ENCODE results near the gene PPP2R2C. TPM values are rescaled to one million over a fixed set of nuclear protein-coding genes. Genes with fewer than 3 reads are reported as not detected.

PPP2R2C gene
- polyA plus RNA-seq, 1 donor from 2014 or later, result 34.4 TPM

DNA sequence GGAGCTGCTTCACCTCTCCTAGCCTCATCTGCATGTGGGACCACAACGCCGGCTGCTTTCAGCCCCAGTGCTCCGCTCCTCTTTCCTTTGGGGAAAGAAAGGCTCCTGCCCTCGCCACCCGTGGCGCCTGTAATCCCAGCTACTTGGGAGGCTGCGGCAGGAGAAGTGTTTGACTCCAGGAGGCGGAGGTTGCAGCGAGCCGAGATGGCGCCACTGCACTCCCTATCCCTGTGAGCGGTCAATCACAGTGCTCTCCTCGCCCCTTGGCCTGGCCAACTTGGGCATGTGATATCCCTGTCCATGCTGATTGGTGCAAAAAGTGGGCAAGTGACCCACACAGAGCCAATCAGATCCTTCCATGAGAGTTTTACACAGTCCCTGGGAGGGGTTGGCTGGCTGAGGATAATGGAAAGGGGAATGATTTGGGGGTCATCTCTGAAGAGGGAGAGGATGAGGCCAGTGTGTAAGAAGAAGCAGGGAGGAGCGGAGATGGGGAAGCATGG is 146.6 kb downstream of the PPP2R2C start:
- Histone ChIP-seq H3K9me3 (ENCODE audit: low read length) (no peaks in the 10 kb centered on the region), H2AFZ (ENCODE audit: low read depth, low read length) (no peak overlapping the region), H3K79me2 (replicated peaks; ENCODE audit: insufficient read depth, low read length) (no peaks in the 10 kb centered on the region), H3K27me3 (ENCODE audit: insufficient read depth, low read depth, low read length) (no peaks in the 10 kb centered on the region), H3K4me2 (ENCODE audit: low read length) (no peak overlapping the region), H3K27ac (ENCODE audit: low read length) (no peak overlapping the region), H3K4me3 (ENCODE audit: low read length) (no peak overlapping the region), H4K20me1 (ENCODE audit: insufficient read depth) (no peaks in the 10 kb centered on the region), H3K9me2 (ENCODE audit: insufficient read depth, low read length) (no peaks in the 10 kb centered on the region), H3F3A (ENCODE audit: insufficient read depth, low read length, poor library complexity, severe bottlenecking) (no peaks in the 10 kb centered on the region), H3K36me3 (ENCODE audit: insufficient read depth, low read length) (peaks cover 15% of the 10 kb centered on the region), H3K9ac (ENCODE audit: low read length) (no peak overlapping the region)
- TF ChIP-seq RAD21 (conservative IDR thresholded peaks at IDR 0.05) (no peak), TAF1 (IDR thresholded peaks at IDR 0.05; ENCODE audit: low read depth) (no peak), SMC3 (conservative IDR thresholded peaks at IDR 0.05; ENCODE audit: poor library complexity) (no peak), MXI1 (conservative IDR thresholded peaks at IDR 0.05; ENCODE audit: poor library complexity, severe bottlenecking) (no peak), EP300 (conservative IDR thresholded peaks at IDR 0.05; ENCODE audit: poor library complexity, severe bottlenecking) (no peak), CTCF (IDR thresholded peaks at IDR 0.05; ENCODE audit: poor library complexity, severe bottlenecking) (no peak), POLR2AphosphoS5 (IDR thresholded peaks at IDR 0.05) (no peak)

DNA sequence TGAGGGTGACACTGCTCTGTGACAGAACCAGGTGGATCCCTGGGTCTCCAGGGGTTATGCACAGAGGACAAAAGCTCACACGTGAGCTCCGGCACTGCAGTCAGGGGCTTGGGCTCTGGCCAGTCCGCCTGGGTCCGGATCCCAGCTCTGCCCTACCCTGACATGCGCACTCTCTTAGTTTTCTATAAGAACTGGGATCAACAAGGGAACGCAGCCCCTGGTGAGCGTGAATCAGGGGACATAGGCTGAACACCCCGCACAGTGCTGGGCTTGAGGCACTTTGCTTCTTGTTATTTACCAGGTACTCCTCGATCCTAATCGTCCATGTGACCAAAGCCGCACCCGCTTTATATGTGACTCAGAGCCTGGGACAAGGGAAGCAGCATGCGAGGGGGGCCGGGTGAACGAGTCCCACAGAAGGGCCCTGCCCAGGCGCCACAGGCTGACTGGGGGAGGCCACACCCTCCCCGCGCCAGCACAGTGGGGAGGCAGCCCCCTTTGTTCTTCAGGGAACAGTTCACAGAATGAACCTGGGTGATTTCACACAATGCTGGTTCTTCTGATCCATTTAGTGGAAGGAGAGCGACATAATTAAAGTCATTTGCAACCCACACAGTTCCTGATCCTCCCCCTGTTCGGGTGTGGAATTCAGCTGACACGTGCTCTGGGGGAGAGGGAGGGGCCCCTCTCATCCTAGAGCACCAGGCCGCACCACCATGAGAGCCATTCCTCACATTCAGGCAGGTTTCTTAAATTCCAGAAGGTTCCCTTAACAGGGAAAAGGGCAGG is 147.2 kb downstream of the PPP2R2C start:
- H3K36me3 ChIP-seq (ENCODE audit: insufficient read depth, low read length), result peaks cover 15% of the 10 kb centered on the region
- no peak overlapping the region for H3K9ac ChIP-seq (ENCODE audit: low read length)
- no peaks in the 10 kb centered on the region for H3F3A ChIP-seq (ENCODE audit: insufficient read depth, low read length, poor library complexity, severe bottlenecking)
- no peak overlapping the region for H3K4me3 ChIP-seq (ENCODE audit: low read length)
- no peaks in the 10 kb centered on the region for H3K27me3 ChIP-seq (ENCODE audit: insufficient read depth, low read depth, low read length)
- H3K9me3 ChIP-seq (ENCODE audit: low read length), result peaks cover under 1% of the 10 kb centered on the region
- H4K20me1 ChIP-seq (ENCODE audit: insufficient read depth), result no peaks in the 10 kb centered on the region
- no peaks in the 10 kb centered on the region for H3K79me2 ChIP-seq (replicated peaks; ENCODE audit: insufficient read depth, low read length)
- no peak overlapping the region for H2AFZ ChIP-seq (ENCODE audit: low read depth, low read length)
- TF ChIP-seq CTCF (IDR thresholded peaks at IDR 0.05; ENCODE audit: poor library complexity, severe bottlenecking), result no peak
- no peak for TF ChIP-seq TAF1 (IDR thresholded peaks at IDR 0.05; ENCODE audit: low read depth)
- TF ChIP-seq, protein P1, sequence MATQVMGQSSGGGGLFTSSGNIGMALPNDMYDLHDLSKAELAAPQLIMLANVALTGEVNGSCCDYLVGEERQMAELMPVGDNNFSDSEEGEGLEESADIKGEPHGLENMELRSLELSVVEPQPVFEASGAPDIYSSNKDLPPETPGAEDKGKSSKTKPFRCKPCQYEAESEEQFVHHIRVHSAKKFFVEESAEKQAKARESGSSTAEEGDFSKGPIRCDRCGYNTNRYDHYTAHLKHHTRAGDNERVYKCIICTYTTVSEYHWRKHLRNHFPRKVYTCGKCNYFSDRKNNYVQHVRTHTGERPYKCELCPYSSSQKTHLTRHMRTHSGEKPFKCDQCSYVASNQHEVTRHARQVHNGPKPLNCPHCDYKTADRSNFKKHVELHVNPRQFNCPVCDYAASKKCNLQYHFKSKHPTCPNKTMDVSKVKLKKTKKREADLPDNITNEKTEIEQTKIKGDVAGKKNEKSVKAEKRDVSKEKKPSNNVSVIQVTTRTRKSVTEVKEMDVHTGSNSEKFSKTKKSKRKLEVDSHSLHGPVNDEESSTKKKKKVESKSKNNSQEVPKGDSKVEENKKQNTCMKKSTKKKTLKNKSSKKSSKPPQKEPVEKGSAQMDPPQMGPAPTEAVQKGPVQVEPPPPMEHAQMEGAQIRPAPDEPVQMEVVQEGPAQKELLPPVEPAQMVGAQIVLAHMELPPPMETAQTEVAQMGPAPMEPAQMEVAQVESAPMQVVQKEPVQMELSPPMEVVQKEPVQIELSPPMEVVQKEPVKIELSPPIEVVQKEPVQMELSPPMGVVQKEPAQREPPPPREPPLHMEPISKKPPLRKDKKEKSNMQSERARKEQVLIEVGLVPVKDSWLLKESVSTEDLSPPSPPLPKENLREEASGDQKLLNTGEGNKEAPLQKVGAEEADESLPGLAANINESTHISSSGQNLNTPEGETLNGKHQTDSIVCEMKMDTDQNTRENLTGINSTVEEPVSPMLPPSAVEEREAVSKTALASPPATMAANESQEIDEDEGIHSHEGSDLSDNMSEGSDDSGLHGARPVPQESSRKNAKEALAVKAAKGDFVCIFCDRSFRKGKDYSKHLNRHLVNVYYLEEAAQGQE (IDR thresholded peaks at IDR 0.05; ENCODE audit: borderline replicate concordance), result no peak
- TF ChIP-seq RAD21 (conservative IDR thresholded peaks at IDR 0.05), result no peak
- no peak for TF ChIP-seq EZH2 (IDR thresholded peaks at IDR 0.05; ENCODE audit: borderline replicate concordance, insufficient read depth, low read length, poor library complexity, severe bottlenecking)
- TF ChIP-seq EP300 (conservative IDR thresholded peaks at IDR 0.05; ENCODE audit: poor library complexity, severe bottlenecking), result no peak
- TF ChIP-seq POLR2AphosphoS5 (IDR thresholded peaks at IDR 0.05), result no peak
- TF ChIP-seq SMC3 (conservative IDR thresholded peaks at IDR 0.05; ENCODE audit: poor library complexity), result no peak
- TF ChIP-seq MXI1 (conservative IDR thresholded peaks at IDR 0.05; ENCODE audit: poor library complexity, severe bottlenecking), result no peak
- no peaks in the 10 kb centered on the region for H3K9me2 ChIP-seq (ENCODE audit: insufficient read depth, low read length)
- no peak overlapping the region for H3K27ac ChIP-seq (ENCODE audit: low read length)
- H3K4me2 ChIP-seq (ENCODE audit: low read length), result no peak overlapping the region
